ENCODE measurements around the gene SLC22A23.

Gene SLC22A23

DNA sequence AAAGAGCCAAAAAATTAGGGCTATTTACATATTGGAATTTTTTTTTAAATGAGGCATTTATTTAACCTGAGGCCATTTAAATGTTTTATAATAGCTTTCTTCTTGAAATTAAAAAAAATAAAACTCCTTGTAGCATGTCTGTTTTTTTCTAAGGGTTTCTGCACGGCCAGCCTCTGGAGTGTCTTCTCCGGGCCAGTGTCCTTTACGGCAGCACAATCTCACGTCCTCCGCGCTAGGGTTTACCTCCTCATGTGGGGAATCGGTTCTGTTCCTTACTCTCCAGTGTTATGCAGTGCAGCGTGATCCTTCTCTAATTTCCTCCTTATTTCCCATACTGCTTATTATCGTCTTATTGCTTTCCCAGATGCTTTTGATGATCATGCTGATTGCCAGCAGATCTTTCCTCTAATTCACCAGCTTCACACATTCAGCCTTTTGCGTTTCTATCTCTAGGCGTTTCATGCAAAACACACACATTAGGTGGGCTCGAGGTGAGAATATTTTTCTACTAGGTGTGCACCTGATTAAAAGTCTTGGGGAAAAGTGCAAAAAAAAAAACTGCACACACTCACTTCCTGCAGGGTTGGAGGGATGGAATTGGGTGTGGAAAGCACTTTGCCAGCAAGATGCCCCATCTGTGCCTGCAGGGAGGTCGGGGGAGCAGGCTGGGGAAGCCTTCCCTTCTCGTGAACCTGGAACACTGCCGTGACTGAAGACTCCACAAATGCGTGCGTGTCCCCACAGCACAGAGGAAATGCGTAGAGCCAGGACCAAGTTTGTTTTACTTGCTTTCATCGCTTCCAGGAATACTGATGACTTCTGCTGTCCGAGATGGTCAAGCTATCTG lies 142.0 kb downstream of the SLC22A23 start:
- no peak for ATAC-seq

DNA sequence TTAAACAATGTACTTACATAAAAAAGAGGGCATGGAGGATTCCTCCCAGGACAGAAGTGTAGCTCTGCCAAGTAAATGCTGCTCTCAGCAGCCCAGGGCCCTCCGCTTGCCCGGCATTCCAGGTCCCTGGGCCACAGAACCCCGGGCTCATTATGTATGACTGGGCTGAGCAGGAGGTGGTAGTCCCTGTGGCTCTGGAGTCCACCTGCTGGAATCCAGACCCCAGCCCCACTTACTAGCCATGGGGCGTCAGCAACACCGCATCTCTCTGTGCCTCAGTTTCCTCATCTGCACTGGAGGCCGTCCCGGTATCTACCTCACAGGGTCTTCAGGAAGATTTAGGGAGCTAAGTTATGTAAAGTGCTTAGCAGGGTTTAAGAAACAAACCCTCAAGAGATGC lies 142.7 kb downstream of the SLC22A23 start:
- ATAC-seq: no peak

DNA sequence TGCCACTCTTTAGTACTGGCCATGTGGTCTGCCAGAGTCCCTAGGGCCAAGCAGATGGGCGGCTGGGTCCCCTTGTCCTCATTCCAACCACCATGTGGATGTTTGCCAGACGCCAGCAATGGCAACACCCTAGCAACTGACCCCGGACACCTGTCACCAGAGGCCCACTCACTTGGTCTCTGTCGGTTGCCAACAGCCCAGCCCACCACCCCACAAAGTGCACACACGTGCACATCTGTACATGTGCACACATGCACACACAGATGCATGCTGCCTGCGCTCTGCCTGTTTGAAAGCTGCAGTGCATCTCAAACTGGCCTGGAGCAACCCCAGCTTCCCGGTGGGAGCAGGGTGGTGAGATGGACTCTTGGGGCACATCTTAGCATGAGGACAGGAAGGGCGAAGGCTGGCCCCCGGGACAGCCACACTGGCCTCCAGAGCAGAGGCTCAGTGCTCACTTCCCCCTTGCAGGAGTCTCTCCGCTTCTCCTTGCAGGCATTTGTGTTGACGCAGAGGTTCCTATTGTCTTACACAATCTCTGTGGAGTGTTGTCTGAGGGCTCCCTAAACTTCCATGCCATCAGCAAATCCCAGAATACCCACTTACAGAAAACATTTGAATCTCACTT lies 144.1 kb downstream of the SLC22A23 start:
- no peak for ATAC-seq

DNA sequence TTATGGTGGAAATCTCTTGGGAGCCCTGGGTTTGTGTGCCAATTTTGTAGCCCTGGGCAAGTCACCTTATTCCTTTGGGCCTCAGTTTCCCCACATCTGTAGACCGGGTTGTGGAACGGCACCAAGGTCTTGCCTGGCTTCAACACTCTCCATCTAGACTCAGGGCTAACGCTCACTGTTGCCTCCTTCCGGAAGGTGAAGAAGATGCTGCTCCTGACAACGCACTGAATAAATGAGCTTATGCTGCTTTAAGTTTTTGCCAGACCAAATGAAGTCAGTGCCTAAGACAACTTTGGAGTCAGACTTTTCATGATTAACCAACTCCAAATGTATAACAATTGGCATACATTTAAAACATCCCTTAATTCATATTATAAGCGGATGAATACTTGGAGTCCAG lies 145.0 kb downstream of the SLC22A23 start:
- no peak for ATAC-seq

DNA sequence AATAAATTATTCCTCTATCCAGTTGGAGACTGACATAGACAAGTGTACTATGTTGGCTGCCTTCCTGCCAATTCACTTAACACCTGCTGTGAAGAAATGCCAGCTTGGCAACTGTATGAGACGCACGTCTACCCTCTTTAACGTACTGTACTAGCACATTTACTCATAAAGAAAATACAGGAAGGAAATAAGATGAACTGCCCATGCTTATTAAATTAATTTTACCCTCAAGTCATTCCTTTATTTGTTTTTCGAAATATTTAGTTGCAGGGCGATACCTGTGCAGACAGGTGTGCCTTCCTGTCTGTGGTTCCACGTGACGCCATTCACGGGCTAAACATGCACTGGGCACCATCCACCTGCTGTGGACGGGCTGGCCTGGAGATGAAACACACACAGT lies 146.1 kb downstream of the SLC22A23 start:
- ATAC-seq: no peak

DNA sequence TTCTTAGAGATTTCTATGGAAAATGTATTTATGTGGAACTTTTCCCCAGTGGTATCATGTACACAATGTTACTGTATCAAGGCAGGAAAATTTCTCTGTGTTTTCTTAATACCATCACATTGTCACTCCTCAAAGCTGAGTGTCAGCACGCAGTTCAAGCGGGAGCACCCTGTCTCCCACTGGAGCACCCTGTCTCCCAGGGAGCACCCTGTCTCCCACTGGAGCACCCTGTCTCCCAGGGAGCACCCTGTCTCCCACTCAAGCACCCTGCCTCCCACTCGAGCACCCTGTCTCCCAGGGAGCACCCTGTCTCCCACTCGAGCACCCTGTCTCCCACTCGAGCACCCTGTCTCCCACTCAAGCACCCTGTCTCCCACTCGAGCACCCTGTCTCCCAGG lies 146.8 kb downstream of the SLC22A23 start:
- no peak for ATAC-seq

DNA sequence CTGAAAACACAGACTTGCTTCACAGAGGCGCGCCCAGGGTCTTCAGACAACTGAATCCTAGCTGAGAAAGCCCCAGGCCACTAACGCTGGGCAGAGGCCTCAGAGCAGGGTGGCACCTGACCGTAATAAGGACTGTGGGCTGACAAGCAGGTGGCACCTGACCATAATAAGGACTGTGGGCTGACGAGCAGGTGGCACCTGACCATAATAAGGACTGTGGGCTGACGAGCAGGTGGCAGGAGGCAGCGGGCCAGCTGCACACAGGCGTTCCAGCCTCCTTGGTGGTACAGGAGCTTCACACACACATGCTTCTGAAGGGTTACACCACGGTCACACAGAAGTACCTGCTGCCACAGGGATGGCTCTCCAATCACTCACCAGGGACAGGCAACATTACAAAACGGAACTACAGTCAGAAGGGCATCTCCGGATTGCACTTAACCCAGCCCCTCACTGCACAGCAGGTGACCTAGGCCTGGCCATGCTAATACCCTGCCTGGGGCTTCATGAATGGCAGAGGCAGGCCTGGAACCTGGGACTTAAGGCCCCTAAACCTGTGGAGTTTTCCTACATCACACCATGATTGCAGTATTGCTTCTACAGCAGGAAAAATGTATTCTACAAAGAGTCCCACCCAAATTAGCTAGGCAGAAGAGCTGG lies 147.3 kb downstream of the SLC22A23 start:
- no peak for ATAC-seq

DNA sequence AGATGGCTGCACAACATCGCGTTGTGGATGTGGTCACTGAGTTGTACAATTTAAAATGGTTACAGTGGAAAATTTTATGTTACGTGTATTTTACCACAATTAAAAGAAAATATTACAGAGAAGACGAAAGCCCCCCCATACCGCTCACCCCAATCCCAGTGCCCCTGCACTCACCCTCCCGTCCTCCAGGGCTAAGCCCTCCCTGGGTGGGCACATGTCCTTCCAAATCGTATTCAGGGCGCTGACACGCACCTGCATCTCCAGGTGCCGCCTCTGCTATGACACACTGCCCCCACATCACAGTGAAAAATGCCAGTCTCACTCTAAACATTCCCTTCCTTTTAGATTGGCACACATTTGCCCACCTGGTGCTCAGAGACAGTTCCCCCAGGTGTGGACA lies 148.7 kb downstream of the SLC22A23 start:
- ATAC-seq: no peak

DNA sequence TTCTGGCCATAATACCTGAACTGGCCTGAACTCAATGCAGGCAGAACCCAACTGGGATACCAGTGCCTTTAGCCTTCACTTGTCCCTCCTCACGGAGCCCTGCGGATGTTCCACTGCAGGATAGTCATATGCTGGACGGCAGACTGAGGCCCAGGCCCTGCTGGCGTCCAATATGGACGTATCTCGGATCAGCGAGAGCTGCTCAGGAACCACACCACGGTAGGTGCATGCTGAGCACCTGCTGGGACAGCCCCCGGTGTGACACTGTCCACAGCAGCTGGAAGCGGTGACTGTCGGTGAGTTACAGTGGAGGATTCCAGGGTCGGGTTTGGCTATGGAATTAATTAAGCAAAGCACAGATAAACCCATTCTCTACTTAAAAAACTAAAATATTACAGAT lies 149.4 kb downstream of the SLC22A23 start:
- no peak for ATAC-seq

DNA sequence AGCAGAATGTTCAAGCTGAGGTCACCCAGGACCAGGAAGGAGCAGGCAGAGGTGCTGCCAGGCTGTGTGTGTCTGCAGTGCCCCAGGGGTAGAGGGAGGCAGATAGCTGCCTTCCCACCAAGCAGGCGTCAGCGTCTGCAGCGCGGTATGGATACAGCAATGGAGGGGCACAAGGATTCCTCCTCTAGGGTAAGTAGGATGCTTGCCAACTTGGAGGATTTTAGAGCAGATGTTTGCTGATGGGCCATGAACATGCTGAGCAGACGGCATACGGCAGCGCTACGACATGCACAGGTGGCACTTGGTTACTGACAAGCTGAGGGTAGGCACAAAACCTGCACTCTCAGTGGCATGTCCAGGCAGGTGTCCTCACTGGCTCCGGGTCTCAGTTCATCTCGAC lies 150.0 kb downstream of the SLC22A23 start:
- no peak for ATAC-seq

DNA sequence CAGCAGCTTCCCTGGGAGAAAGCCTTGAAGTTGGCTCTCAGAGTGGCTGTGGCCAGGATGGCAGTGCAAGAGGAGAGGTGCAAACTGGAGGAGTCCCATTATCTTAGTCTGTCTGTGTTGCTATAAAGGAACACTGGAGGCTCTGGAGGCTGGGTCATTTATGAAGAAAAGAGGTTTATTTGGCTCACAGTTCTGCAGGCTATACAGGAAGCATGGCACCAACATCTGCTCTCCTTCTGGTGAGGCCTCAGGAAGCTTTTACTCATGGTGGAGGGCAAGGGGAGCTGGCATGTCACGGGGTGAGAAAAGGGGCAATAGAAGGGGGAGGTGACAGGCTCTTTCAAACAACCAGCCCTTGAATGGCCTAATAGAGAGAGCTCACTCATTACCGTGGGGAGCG lies 151.0 kb downstream of the SLC22A23 start:
- no peak for ATAC-seq

DNA sequence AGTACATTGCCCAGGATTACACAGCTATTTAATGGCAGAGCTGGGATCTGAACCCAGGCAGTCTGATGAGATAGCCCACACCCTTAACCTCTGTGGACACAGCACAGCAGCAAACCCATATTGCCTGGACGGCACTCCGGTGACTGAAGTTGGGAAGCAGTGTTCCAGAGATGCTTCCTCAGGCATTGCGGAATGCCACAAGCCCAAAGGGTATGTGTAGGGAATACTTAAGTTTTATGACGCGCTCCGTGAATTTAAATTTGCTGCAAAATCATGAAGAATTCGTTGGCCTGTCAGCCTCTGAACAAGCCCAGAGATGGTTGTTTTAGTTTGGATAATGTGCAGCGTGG lies 151.7 kb downstream of the SLC22A23 start:
- no peak for ATAC-seq

DNA sequence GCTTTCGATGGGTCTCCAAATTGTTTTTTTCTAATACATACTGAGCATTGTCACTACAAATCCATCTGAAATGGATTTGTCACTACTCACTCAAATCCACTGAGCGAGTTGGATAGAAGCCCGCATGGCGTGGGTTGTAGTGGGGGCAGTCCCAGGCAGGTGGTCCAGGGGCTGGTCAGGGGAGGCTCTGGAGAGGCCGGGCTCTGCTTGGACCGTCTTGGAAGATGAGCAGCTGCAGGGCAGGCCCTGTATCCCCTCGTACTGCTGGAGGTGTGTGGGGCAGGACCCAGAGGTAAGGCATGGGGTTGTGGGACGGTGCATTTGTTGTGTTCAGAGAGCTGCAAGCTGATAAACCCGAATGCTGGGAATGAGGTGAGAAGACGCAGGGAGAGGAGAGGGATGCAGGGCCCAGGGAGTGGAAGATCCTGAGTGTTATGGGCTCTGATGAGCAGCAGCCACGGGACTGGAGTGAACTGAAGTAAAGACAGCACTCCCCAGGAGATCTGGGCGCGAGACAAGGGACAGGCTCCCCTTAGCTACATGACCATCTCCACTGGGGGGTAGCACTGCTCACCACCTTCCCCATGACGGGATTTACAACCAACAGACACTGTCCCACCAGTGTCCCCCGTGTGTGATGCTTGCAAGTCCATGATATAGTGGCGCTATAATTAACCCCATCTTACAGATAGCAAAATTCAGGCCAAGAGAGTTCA lies 152.2 kb downstream of the SLC22A23 start:
- no peak for ATAC-seq

DNA sequence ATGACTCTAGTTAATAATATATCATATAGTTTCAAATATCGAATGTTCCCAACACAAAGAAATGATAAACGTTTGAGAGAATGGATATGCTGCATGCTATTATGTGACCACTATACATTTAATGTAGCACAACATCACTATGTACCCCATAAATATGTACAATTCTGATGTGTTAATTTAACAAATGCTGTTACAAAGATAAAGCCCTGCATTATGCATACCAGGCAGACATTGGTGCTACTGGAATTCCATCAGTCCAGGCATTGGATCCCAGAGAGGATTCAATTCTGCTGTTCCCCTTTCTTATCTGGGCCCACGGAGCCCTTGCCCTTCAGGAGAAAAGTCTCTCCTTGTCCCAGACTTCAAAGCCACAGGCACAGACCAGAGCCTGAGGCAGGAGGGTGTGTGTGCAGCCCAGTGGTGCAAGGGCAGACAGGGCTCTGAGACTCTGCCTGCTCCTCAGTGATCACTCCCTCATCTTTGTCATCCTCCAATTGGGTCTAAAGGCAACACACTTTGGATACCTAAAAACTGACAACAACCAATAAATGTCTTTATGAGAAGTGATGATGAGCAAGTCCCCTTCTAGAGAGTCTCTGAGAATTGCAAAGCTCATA lies 152.9 kb downstream of the SLC22A23 start:
- ATAC-seq: no peak

DNA sequence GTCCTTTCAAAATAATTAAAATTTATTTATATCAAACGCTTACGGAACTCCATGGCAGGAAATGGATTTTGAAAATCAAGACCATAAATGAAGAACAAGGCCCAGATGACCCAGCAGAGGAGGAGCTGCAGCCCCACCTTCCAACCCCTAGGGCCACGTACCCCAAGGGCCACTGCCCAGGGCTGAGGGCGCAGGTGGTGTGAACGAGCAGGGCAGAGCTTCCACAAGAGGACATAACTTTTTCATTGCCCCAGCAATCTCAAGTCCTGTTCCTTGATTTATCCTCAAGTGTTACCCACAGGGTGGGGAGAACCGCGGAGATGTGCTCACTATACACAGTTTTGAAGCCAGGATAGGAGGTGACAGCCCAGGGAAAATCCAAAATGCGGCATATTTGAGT lies 155.3 kb downstream of the SLC22A23 start:
- ATAC-seq: no peak

DNA sequence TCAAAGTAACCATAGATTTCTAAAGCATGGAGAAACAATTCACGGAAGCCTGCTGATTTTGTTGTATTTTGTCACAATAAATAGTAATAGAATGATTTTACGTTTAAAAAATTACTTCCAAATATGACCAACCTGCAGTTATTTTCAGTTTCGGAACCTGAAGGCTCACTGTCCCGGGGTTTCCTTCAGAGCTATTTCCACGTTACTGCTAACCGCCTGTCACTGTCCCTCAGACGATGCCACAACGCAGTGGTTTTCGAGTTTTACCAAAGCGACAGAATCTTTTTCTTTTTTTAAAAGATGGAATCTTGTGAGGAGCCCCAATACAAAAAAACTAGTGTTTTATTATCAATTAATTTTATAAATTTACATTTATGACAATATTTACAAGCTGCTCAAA lies 157.6 kb downstream of the SLC22A23 start:
- no peak for ATAC-seq

DNA sequence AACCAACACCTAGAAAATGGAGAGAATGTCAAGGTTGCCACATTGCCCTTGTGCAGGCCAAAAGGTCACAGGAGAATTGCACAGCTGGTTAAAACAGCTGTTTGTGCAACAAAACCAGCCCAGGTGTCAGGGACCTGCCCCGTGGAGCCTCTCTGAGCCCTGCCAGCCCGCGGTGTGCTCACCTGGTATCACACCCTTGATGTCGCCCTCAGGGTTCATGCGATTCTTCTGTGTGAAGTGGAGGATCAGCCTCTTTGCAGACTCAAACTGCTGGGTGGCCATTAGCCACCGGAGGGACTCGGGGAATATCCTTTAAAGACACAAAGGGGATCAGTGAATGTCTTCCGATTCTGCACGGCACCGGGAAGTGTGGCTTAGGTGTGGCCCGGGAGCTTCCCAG lies 158.9 kb downstream of the SLC22A23 start:
- no peak for ATAC-seq

DNA sequence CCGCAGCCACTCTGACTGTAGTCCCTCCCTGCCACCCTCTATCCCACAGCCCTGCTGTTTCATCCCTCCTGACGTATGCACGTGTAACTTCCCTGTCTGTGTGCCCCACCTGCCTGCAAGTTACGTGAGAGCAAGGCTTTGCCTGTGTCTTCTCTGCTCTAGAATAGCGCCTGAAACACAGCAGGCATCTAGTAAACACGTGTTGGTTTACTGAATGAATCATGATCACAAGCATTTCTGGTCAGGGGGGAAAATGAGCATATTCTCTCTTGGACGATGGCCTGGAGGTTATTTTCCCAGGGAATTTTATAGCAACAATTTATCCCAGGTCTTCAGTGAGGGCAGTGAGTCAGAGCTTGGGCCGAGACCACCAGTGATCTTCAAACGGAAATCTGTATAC lies 159.8 kb downstream of the SLC22A23 start:
- ATAC-seq: no peak

DNA sequence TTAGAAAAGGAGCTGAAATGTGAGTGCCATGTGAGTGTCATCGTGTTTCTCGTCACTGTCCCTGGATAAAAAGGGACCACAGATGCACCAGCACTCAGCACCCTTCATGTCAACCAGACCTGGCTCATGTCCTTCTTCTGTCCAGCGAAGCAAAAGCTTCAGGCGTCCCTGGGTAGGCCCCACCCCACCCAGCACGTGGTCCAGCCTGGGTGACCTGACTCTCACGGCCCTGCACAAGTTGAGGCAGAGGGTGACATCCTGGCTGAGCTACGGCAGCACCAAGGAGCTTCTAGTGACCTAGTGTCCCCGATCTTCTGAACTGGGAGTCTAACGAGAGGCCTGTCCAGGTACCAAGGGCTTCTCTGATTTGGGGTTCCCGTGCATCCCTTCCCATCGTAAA lies 160.3 kb downstream of the SLC22A23 start:
- no peak for ATAC-seq

DNA sequence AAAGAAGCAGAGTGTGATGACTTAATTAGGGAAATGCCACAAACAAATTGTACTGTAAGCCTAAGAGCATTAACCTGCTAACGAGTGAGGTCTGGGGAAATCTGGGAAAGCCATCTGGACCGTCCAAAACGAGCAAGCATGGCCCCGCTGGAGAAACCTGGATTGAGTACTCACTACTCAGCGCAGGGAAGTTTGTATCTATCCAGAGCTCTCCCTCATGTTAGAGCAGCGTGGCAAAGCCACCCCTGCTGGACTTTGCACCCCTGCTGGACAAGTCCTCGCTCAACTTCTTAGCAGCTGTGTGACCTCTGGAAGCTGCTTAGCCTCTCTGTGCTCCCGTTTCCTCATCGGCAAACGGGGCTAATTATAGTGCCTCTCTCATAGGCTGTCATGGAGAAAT lies 160.8 kb downstream of the SLC22A23 start:
- ATAC-seq: no peak

DNA sequence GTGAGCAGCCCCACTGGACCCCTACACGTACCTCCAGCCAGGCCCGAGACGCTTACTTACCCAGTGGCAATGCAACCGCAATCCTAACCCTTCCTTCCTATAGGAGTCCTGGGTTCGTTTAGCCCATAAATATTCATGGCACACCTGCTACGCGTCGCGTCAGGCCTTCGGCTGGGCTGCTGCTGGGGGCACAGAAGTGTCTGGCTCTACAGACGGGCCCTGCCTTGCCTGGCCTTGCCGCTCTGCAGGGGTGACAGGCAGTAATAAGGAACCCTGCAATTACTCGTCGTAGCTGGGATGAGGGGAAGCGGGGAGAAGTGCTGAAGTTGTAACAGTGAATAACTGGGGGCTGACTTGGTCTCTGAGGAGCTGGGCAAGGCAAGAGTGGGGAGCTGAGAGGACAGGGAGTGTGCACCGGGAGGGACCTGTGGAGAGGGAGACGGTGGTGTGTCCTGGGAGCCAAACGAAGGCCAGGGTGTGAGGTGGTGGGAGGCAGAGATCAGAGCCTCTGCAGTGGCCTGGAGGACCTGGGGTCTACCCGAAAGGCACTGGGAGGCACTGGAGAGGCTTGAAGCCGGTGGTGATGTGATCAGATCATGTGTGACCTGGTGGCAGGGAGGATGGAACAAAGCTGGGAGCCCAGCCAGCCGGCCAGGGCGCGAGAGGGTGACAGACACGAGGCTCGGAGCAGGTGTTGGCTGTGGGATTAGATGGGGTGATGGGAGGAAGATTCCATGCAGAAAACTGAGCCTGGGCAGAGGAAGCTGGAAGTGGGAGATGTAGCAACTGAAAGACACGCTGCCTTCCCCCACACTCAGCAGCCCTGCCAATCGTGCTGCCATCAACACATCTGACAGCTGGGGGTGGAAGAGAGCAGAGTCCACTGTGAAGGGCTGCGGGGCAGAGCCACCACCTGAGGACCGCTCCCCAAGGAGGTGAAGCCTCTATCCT lies 161.7 kb downstream of the SLC22A23 start:
- ATAC-seq: no peak

DNA sequence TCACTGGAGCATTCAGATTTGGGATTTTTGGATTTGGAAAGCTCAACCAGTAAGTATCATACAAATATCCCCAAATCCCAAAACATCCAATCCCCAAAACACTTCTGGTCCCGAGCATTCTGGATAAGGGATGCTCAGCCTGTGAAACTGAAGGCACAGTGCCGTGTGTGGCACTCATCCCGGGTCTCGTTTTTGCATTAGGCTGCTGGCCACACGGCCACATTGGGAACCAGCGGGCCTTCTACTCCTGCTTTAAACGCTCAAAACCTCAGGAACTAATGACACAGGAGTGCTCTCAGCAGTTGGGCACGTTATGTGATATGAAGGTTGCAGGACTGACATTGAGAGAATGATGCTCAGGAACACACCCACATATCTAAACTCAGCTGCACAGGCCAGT lies 162.5 kb downstream of the SLC22A23 start:
- no peak for ATAC-seq

All from activated CD4-positive, CD25-positive, alpha-beta regulatory T cell treated with anti-CD3 and anti-CD28 coated beads, Interleukin-2, amount 50 U/mL, for 24 hours (primary cell).